Mucosa of descending colon (tissue), 3 donors: ENCODE measurements around the gene DNAH9. TPM values are rescaled to one million over a fixed set of nuclear protein-coding genes. Genes with fewer than 3 reads are reported as not detected.

Experiments
- ATAC-seq: fragments of 200-7000 bp; cut with Tn5 transposase; one replicate; pipeline ENCODE4 v1.9.1; 2020; ENCODE audit warnings: mild to moderate bottlenecking, moderate library complexity
- DNase-seq, 3 donors: peaks; one replicate each; pipeline ENCODE4 v3.0.0-alpha.2; 2020
- H3K36me3 ChIP-seq: fragments of 200-600 bp; one replicate; pipeline ENCODE4 v1.8.0; 2021; ENCODE audit warnings: low read depth, mild to moderate bottlenecking
- H3K4me1 ChIP-seq: fragments of 200-600 bp; one replicate; pipeline ENCODE4 v1.8.0; 2021; ENCODE audit warnings: low read depth, mild to moderate bottlenecking
- H3K4me3 ChIP-seq: fragments of 200-600 bp; one replicate; pipeline ENCODE4 v1.8.0; 2021; ENCODE audit warnings: mild to moderate bottlenecking
- H3K9me3 ChIP-seq: fragments of 200-600 bp; one replicate; pipeline ENCODE4 v1.8.0; 2021; ENCODE audit warnings: mild to moderate bottlenecking
- CTCF ChIP-seq: fragments of 200-600 bp; IDR thresholded peaks from one replicate; pipeline ENCODE4 v1.8.0; 2022; ENCODE audit warnings: antibody characterized with exemption, mild to moderate bottlenecking
- intact Hi-C, 2 donors: fragments of 100-400 bp; cut with DNase I in 1 of 2; cut with micrococcal nuclease in 1 of 2; formaldehyde crosslinking; loops; one replicate each; pipeline versions ENCODE4 v1.11.0 to v1.11.1; 2022; cut with DNase I, micrococcal nuclease
- total RNA-seq, 3 donors: library from RNA; stranded (reverse); fragmentation: NEBNext Ultra II Directional in 2 of 3; extraction: Animal tissue kit (Norgen Biotek cat#: 25700) in 2 of 3; gene quantifications; one replicate each; pipeline versions ENCODE4 v1.2.1 to v1.2.4, GENCODE V29; 2021 to 2023
- donor health status: DM: no; HTN: no; CAD: no; lungs with moderate emphysema.
- donor health status: DM: no; HTN: no; CAD: no.
- donor health status: DM: no; HTN: yes; CAD: no.

The DNAH9 gene
- total RNA-seq, 3 donors from 2014 or later: 0.41 to 1.5 (median 0.79) TPM

GRCh38 chr17:11855306-11855705 is 257.0 kb downstream of the DNAH9 start:
- peak; percentile 88 for ATAC-seq
- H3K36me3 ChIP-seq: no peaks in the 10 kb centered on the region
- H3K9me3 ChIP-seq: no peaks in the 10 kb centered on the region
- intact Hi-C loops: no loop called here
- DNase-seq: no peak
- no peak overlapping the region for H3K4me3 ChIP-seq
- TF ChIP-seq CTCF: no peak
- peaks cover 5% of the 10 kb centered on the region for H3K4me1 ChIP-seq

- TF ChIP-seq CTCF: no peak
- Histone ChIP-seq H3K4me3 (no peak overlapping the region), H3K9me3 (no peaks in the 10 kb centered on the region), H3K36me3 (no peaks in the 10 kb centered on the region), H3K4me1 (peaks cover 5% of the 10 kb centered on the region)
- ATAC-seq: no peak
- intact Hi-C loops: no loop called here
- DNase-seq: no peak
Observed at GRCh38 chr17:11857006-11857405, 258.7 kb downstream of the DNAH9 start.

GRCh38 chr17:11869680-11870394 is 271.6 kb downstream of the DNAH9 start:
- no peak for TF ChIP-seq CTCF
- Histone ChIP-seq H3K4me3 (no peak overlapping the region), H3K9me3 (no peaks in the 10 kb centered on the region), H3K4me1 (no peaks in the 10 kb centered on the region), H3K36me3 (no peaks in the 10 kb centered on the region)
- ATAC-seq (peak; percentile 29), DNase-seq (no peak)
- intact Hi-C loops: no loop called here

- H3K4me1 ChIP-seq: no peaks in the 10 kb centered on the region
- no peak overlapping the region for H3K4me3 ChIP-seq
- no peak for TF ChIP-seq CTCF
- no peaks in the 10 kb centered on the region for H3K9me3 ChIP-seq
- intact Hi-C loops: no loop called here
- DNase-seq (no peak), ATAC-seq (no peak)
- no peaks in the 10 kb centered on the region for H3K36me3 ChIP-seq
Observed at GRCh38 chr17:11871773-11872172, 273.5 kb downstream of the DNAH9 start.

- TF ChIP-seq CTCF: no peak
- intact Hi-C loops: no loop called here
- DNase-seq (no peak), ATAC-seq (no peak)
- H3K9me3 ChIP-seq: no peaks in the 10 kb centered on the region
- H3K4me3 ChIP-seq: no peak overlapping the region
- H3K4me1 ChIP-seq: no peaks in the 10 kb centered on the region
- no peaks in the 10 kb centered on the region for H3K36me3 ChIP-seq
Observed at GRCh38 chr17:11874756-11875155, 276.5 kb downstream of the DNAH9 start.
